Stromal cell of bone marrow (primary cell): ENCODE data around the gene LSM8.
A peak's percentile ranks its signal among the peaks of the same experiment; 100 is the strongest.
"Not testable (repeated sequence)": the region's sequence is repeated elsewhere in the genome, so short reads cannot be mapped to it uniquely, and the experiment has no call there.

ENCODE experiments used
- DNase-seq: peaks from one replicate; pipeline ENCODE4 v3.0.0-alpha.2; 2012; ENCODE audit warnings: low read depth

The LSM8 gene

GRCh38 chr7:118214051-118214832 is 30.3 kb downstream of the LSM8 start:
- peak; percentile 52 for DNase-seq

DNA sequence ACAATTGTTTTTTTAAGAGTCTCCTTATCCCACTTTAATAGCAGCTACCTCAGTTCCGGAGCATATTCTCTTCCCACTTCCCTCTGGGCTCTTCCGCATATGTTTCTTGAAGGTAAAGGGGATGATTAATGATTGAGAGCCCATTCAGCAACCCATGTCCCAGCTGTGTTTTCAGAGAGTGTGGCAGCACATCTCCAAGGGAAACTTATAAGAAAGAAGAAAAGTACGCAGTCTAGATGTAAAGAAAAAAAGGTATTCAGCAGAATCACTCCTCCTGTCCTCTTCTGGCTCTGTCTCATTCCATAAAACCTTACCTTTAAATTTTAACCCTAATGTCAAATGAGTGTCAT is 30.8 kb downstream of the LSM8 start:
- DNase-seq: no peak

DNA sequence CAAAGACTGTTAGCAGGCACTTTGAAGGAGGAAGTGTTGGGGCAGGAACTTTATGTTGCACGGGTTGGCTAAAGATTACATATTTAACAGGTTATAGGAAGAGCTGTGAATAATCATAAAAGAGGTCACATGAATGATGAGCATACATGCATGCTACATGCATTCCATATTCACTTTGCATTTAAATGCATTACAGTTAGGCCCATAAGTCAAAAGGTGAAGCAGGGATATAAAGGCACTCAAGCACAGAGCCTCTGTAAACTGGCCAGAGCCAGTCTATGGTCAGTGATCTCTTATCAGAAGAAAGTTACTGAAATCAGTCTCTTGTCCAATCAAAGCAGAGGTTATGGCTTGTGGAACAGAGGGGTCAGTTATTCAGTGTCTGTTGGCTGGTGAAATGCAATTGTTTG is 33.3 kb downstream of the LSM8 start:
- DNase-seq: no peak

DNA sequence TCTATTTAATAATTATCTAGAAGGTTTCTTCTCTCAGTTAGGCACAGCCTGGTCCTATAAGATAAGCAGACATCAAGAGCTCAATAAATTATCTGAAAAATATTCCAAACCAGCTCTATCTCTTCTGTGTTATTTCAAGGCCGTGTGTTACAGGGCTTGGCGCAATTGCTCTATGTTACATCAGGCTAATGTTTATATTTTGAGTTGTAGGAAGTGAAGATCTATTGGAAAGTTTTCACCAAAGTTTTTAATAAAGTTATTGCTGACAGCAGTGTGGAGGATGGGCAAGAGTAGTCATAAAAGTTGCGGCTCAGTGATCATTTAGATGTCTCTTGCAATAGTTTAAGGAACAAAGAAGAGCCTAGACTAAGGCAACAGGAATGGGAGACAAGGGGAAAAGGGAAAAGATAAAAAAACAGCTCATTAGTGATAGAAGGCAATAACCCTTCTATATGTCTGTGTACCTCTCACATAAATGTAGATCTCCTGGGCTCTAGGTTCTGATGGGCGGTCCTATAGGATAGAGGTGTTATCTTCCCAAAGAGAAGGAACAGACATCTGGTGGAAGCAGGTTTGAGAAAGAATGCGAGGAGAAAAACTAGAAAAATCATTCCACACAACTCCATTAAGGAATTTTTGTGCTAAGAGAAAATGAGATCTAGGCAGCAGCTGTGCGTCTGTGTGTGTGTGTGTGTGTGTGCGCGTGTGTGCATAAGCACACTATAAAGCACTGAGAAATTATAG is 34.6 kb downstream of the LSM8 start:
- no peak for DNase-seq

GRCh38 chr7:118219157-118219512 is 35.2 kb downstream of the LSM8 start:
- DNase-seq: no peak

GRCh38 chr7:118220583-118220982 is 36.6 kb downstream of the LSM8 start:
- no peak for DNase-seq

DNA sequence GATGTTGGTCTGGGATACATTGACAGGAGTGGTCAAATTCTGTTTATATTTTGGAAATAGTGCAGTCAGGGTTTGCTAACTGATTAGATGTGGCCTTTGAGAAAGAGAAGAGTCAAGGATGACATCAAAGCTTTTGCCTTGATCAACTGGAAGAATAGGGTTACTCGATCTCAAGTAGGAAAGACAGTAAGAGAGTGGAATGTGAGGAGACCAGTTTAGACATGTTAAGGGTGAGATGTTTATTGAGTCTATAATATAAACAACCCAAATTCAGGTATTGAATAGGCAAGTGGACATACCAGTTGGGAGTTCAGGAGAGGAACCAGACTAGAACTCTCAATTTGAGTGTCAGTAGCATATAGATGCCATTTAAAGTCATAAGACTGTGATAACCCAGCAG is 38.6 kb downstream of the LSM8 start:
- DNase-seq: no peak

- DNase-seq: no peak
These were observed 40.6 kb downstream of the LSM8 start, which contains the start of gene ANKRD7 for GRCh38 chr7:118224521-118224920. Gene ANKRD7, plus strand, starts transcription at chr7:118224704. Its CDS starts 127 bp downstream, at chr7:118224831.

GRCh38 chr7:118232837-118233236 is 48.9 kb downstream of the LSM8 start:
- no peak for DNase-seq

GRCh38 chr7:118233799-118234198 is 49.8 kb downstream of the LSM8 start:
- DNase-seq: no peak

DNA sequence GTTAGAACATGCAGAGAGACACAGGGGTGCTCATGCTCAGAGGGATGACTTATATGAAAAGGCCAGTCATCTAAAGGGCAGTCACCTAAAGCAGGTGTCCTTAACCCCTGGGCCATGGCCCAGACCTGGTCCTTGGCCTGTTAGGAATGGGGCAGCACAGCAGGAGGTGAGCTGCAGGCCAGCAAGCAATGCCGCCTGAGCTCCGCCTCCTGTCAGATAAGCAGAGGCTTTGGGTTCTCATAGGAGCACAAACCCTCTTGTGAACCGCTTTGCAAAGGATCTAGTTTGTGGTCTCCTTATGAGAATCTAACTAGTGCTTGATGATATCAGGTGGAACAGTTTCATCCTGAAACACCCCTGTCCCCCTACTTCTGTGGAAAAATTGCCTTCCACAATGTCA is 55.0 kb downstream of the LSM8 start:
- no peak for DNase-seq

DNA sequence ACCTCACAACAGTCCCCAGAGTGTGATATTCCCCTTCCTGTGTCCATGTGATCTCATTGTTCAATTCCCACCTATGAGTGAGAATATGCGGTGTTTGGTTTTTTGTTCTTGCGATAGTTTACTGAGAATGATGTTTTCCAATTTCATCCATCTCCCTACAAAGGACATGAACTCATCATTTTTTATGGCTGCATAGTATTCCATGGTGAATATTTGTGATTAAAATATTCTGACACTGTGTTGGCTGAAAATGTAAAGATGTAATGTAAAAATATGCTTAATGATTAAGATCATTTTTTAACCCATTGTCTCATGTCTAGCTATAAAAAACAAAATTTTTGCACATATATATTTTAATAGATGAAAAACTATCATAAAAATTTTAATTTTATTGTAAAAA is 56.4 kb downstream of the LSM8 start:
- DNase-seq: not testable (repeated sequence)
